HCT116 (cell line): Measurements from ENCODE around the gene HCN4. TPM values are rescaled to one million over a fixed set of nuclear protein-coding genes. Genes with fewer than 3 reads are reported as not detected.

Experiments
- ATAC-seq: fragments of 200-7000 bp; cut with Tn5 transposase; 2 replicates; pipeline ENCODE4 v1.9.1; 2020; ENCODE audit warnings: mild to moderate bottlenecking, moderate library complexity
- BruUV-seq: library from RNA; stranded (reverse); fragments of 400-500 nt; replicated peaks from 2 replicates; lab custom pipeline; 2021; lab: Mats Ljungman, UMichigan
- CTCF ChIA-PET: fragments of 300-600 bp; sonication (Branson Sonifier 250); formaldehyde crosslinking; loops from one replicate; lab custom pipeline; 2021; ENCODE audit warnings: antibody characterized with exemption; lab: Charles Lee
- POLR2A ChIA-PET: fragments of 300-600, 350-600 bp; sonication (Branson Sonifier 250); formaldehyde crosslinking; loops from one replicate; lab custom pipeline; 2021; ENCODE audit warnings: antibody characterized with exemption; lab: Charles Lee
- RAD21 ChIA-PET, 2 experiments: fragments of 300-600 bp; sonication (Branson Sonifier 250); formaldehyde crosslinking; loops; one replicate each; lab custom pipeline; 2023; ENCODE audit warnings: low total read pairs in 2 of 2; ENCODE audit not compliant: uncharacterized antibody in 2 of 2, unreplicated experiment in 2 of 2, low non-redundant PET in 1 of 2; lab: Charles Lee
- DNase-seq: peaks from one replicate; pipeline ENCODE4 v3.0.0-alpha.2; 2010; ENCODE audit warnings: low read depth, low spot score
- H2AFZ ChIP-seq: fragments of 200-600 bp; shearing (Covaris generic), sonication (generic); 2 replicates; pipeline ENCODE4 v1.6.1; 2017; ENCODE audit warnings: low read depth, mixed run types, mixed read lengths, antibody characterized with exemption, low read length; ENCODE audit not compliant: poor library complexity, severe bottlenecking
- H3K27ac ChIP-seq: 2 replicates; pipeline ENCODE4 v1.5.1; 2012; ENCODE audit warnings: low read depth, low read length
- H3K27me3 ChIP-seq: fragments of 200-600 bp; sonication (generic); 2 replicates; pipeline ENCODE4 v1.6.1; 2016; ENCODE audit warnings: mixed run types, low read length, mixed read lengths; ENCODE audit not compliant: insufficient read depth
- H3K36me3 ChIP-seq, 2 experiments: fragments of 200-500 bp in 1 of 2; fragments of 200-600 bp in 1 of 2; sonication (Bioruptor generic) in 1 of 2; sonication (generic) in 1 of 2; 2 replicates each; pipeline versions ENCODE4 v1.5.1 to v1.6.1; 2014 to 2016; ENCODE audit warnings: low read length in 2 of 2, inconsistent platforms in 1 of 2, mixed read lengths in 1 of 2, mixed run types in 1 of 2; ENCODE audit not compliant: insufficient read depth in 2 of 2, control insufficient read depth in 1 of 2
- H3K4me1 ChIP-seq, 2 experiments: fragments of 200-600 bp in 1 of 2; sonication (generic) in 1 of 2; 2 replicates each; pipeline versions ENCODE4 v1.5.1 to v1.6.1; 2012 to 2017; ENCODE audit warnings: low read length in 2 of 2, inconsistent platforms in 1 of 2, mild to moderate bottlenecking in 1 of 2, mixed read lengths in 1 of 2, mixed run types in 1 of 2, moderate library complexity in 1 of 2; ENCODE audit not compliant: insufficient read depth in 2 of 2, control insufficient read depth in 1 of 2
- H3K4me2 ChIP-seq: fragments of 200-600 bp; sonication (generic); 2 replicates; pipeline ENCODE4 v1.6.1; 2017; ENCODE audit warnings: mixed run types, low read length, mixed read lengths
- H3K4me3 ChIP-seq, 2 experiments: fragments of 200-600 bp in 1 of 2; sonication (generic) in 1 of 2; replicated peaks in 1 of 2; 2 replicates each; pipeline ENCODE4 v1.5.1; 2011 to 2016; ENCODE audit warnings: low read length in 2 of 2, control low read depth in 1 of 2, low read depth in 1 of 2, mild to moderate bottlenecking in 1 of 2, mixed read lengths in 1 of 2, mixed run types in 1 of 2
- H3K79me2 ChIP-seq: fragments of 200-600 bp; sonication (generic); 2 replicates; pipeline ENCODE4 v1.6.1; 2017; ENCODE audit warnings: mild to moderate bottlenecking, mixed run types, low read length, moderate library complexity, mixed read lengths; ENCODE audit not compliant: insufficient read depth
- H3K9ac ChIP-seq: fragments of 200-600 bp; sonication (generic); 2 replicates; pipeline ENCODE4 v1.6.1; 2016; ENCODE audit warnings: low read length, mixed read lengths
- H3K9me2 ChIP-seq: fragments of 200-600 bp; sonication (generic), shearing (Covaris generic); 2 replicates; pipeline ENCODE4 v1.6.1; 2017; ENCODE audit warnings: mixed run types, mild to moderate bottlenecking, moderate library complexity; ENCODE audit not compliant: insufficient read depth
- H3K9me3 ChIP-seq, 2 experiments: fragments of 200-500 bp in 1 of 2; fragments of 200-600 bp in 1 of 2; sonication (Bioruptor generic) in 1 of 2; sonication (generic) in 1 of 2; 2 replicates each; pipeline ENCODE4 v1.6.1; 2014 to 2017; ENCODE audit warnings: low read length in 2 of 2, mixed read lengths in 2 of 2, inconsistent platforms in 1 of 2, low read depth in 1 of 2, mild to moderate bottlenecking in 1 of 2, mixed run types in 1 of 2, moderate library complexity in 1 of 2; ENCODE audit not compliant: control insufficient read depth in 1 of 2, insufficient read depth in 1 of 2
- H4K20me1 ChIP-seq: fragments of 200-600 bp; sonication (generic), shearing (Covaris generic); 2 replicates; pipeline ENCODE4 v1.6.1; 2017; ENCODE audit warnings: mixed run types, mild to moderate bottlenecking, moderate library complexity; ENCODE audit not compliant: insufficient read depth
- EGR1 ChIP-seq: IDR thresholded peaks from 2 replicates; pipeline ENCODE4 v1.6.1; 2012; ENCODE audit warnings: low read depth
- EZH2phosphoT487 ChIP-seq: fragments of 200-600 bp; IDR thresholded peaks from 2 replicates; pipeline ENCODE4 v1.6.1; 2018; ENCODE audit warnings: antibody characterized with exemption, borderline replicate concordance
- FOSL1 ChIP-seq: IDR thresholded peaks from 2 replicates; pipeline ENCODE4 v1.6.1; 2012; ENCODE audit warnings: low read depth
- JUND ChIP-seq: IDR thresholded peaks from 2 replicates; pipeline ENCODE4 v1.6.1; 2012
- intact Hi-C: fragments of 100-400 bp; cut with micrococcal nuclease; formaldehyde crosslinking; loops from 2 replicates; pipeline ENCODE4 v1.10.0; 2022
- total RNA-seq: library from RNA; stranded (reverse); gene quantifications from one replicate; pipeline ENCODE4 v1.2.1, GENCODE V29; 2021; ENCODE audit not compliant: unreplicated experiment
- TF ChIP-seq, protein P1 (sequence below), 3 experiments: fragments of 200-600 bp in 1 of 3; sonication (generic) in 1 of 3; IDR thresholded peaks in 2 of 3; conservative IDR thresholded peaks in 1 of 3; 2 replicates each; pipeline ENCODE4 v1.5.1; 2012 to 2017; ENCODE audit warnings: low read depth in 2 of 3, low read length in 2 of 3, antibody characterized with exemption in 1 of 3, borderline replicate concordance in 1 of 3, control low read depth in 1 of 3, mild to moderate bottlenecking in 1 of 3, mixed read lengths in 1 of 3, mixed run types in 1 of 3, moderate library complexity in 1 of 3; ENCODE audit not compliant: insufficient read depth in 1 of 3

The HCN4 gene
- total RNA-seq, 1 experiment from 2014 or later = 1.7 TPM

DNA sequence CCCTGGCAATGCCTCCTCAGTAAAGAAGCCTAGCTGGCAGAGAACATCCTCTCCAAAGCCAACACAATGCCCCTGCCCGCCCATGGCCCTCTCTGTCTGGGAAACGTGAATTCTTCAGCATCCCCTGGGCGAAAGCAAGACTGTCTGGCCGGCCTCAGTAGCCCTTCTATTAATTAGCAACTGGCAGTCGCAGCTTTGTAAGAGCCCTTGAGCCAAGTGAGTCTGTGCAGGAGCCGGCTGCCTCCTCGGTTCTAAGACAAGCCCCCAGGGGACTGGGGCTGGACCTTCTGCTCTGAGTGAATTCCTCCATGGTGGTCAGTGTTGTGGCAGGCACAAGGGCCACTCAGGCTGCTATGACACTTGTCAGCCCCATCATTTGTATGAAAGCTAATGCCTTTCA lies 7.4 kb downstream of the HCN4 start:
- Histone ChIP-seq H3K9ac (no peak overlapping the region), H3K4me1 (no peaks in the 10 kb centered on the region), H3K4me3 (no peak overlapping the region), H3K36me3 (no peaks in the 10 kb centered on the region), H3K9me3 (no peaks in the 10 kb centered on the region), H3K79me2 (no peaks in the 10 kb centered on the region), H2AFZ (no peak overlapping the region), H3K9me2 (no peaks in the 10 kb centered on the region), H3K27me3 (no peaks in the 10 kb centered on the region), H3K27ac (no peak overlapping the region), H4K20me1 (no peaks in the 10 kb centered on the region), H3K4me2 (no peak overlapping the region)
- RAD21 ChIA-PET = no interaction called here
- CTCF ChIA-PET = no interaction called here
- DNase-seq = no peak
- no peak for ATAC-seq
- BruUV-seq = no TSS peak
- intact Hi-C loops = no loop called here
- POLR2A ChIA-PET = no interaction called here
- no peak for TF ChIP-seq FOSL1
- no peak for TF ChIP-seq EZH2phosphoT487
- TF ChIP-seq, protein P1, sequence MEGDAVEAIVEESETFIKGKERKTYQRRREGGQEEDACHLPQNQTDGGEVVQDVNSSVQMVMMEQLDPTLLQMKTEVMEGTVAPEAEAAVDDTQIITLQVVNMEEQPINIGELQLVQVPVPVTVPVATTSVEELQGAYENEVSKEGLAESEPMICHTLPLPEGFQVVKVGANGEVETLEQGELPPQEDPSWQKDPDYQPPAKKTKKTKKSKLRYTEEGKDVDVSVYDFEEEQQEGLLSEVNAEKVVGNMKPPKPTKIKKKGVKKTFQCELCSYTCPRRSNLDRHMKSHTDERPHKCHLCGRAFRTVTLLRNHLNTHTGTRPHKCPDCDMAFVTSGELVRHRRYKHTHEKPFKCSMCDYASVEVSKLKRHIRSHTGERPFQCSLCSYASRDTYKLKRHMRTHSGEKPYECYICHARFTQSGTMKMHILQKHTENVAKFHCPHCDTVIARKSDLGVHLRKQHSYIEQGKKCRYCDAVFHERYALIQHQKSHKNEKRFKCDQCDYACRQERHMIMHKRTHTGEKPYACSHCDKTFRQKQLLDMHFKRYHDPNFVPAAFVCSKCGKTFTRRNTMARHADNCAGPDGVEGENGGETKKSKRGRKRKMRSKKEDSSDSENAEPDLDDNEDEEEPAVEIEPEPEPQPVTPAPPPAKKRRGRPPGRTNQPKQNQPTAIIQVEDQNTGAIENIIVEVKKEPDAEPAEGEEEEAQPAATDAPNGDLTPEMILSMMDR (IDR thresholded peaks at IDR 0.05 in 2 of 3, conservative IDR thresholded peaks at IDR 0.05 in 1 of 3; ENCODE audit: borderline replicate concordance in 1 of 3, insufficient read depth in 1 of 3, low read depth in 2 of 3, low read length in 2 of 3) = no peak
- TF ChIP-seq JUND = no peak

DNA sequence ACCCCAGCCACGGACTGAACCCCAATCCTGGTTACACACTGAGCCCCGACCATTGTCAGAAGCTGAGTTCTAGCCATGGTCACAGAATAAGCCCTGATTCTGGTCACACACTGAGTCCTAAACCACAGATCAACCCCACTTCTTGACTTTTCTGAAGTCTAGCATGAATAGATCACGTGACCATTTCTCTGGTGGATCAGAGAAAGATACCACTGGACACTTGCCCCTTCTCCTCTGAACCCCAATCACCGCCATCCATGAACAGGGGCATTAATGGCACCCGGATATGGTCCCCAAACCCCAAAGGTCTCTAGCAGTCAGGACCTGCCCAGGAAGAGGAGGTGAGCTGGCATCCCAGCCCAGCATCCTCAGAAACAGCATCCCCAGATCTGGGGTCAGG lies 9.1 kb downstream of the HCN4 start:
- intact Hi-C loops = no loop called here
- H3K27me3 ChIP-seq = no peaks in the 10 kb centered on the region
- H2AFZ ChIP-seq = no peak overlapping the region
- TF ChIP-seq EGR1 (no peak), JUND (no peak)
- no peaks in the 10 kb centered on the region for H3K79me2 ChIP-seq
- no peak for ATAC-seq
- no peak for DNase-seq
- ChIA-PET POLR2A (no interaction called here), RAD21 (no interaction called here), CTCF (no interaction called here)
- no TSS peak for BruUV-seq
- no peak overlapping the region for H3K4me3 ChIP-seq
- H3K36me3 ChIP-seq = no peaks in the 10 kb centered on the region
- no peak overlapping the region for H3K27ac ChIP-seq
- no peak overlapping the region for H3K4me2 ChIP-seq
- H3K9me2 ChIP-seq = no peaks in the 10 kb centered on the region
- no peaks in the 10 kb centered on the region for H4K20me1 ChIP-seq
- no peaks in the 10 kb centered on the region for H3K9me3 ChIP-seq
- H3K9ac ChIP-seq = no peak overlapping the region
- no peaks in the 10 kb centered on the region for H3K4me1 ChIP-seq
